Activated CD8-positive, alpha-beta memory T cell treated with anti-CD3 and anti-CD28 coated beads for 36 hours (primary cell): ENCODE measurements around the gene LONP2. TPM values are rescaled to one million over a fixed set of nuclear protein-coding genes. Genes with fewer than 3 reads are reported as not detected.

ENCODE experiments used
- CTCF ChIA-PET: fragments of 350-600 bp; sonication (Branson Sonifier 250); formaldehyde crosslinking; loops from one replicate; lab custom pipeline; 2021; ENCODE audit warnings: antibody characterized with exemption; lab: Charles Lee
- POLR2A ChIA-PET: fragments of 350-600 bp; sonication (Branson Sonifier 250); formaldehyde crosslinking; loops from one replicate; lab custom pipeline; 2021; ENCODE audit warnings: antibody characterized with exemption; lab: Charles Lee
- total RNA-seq, 2 experiments: library from RNA; stranded (reverse); gene quantifications; one replicate each; pipeline ENCODE4 v1.2.3, GENCODE V29; 2021

Gene LONP2, protein sequence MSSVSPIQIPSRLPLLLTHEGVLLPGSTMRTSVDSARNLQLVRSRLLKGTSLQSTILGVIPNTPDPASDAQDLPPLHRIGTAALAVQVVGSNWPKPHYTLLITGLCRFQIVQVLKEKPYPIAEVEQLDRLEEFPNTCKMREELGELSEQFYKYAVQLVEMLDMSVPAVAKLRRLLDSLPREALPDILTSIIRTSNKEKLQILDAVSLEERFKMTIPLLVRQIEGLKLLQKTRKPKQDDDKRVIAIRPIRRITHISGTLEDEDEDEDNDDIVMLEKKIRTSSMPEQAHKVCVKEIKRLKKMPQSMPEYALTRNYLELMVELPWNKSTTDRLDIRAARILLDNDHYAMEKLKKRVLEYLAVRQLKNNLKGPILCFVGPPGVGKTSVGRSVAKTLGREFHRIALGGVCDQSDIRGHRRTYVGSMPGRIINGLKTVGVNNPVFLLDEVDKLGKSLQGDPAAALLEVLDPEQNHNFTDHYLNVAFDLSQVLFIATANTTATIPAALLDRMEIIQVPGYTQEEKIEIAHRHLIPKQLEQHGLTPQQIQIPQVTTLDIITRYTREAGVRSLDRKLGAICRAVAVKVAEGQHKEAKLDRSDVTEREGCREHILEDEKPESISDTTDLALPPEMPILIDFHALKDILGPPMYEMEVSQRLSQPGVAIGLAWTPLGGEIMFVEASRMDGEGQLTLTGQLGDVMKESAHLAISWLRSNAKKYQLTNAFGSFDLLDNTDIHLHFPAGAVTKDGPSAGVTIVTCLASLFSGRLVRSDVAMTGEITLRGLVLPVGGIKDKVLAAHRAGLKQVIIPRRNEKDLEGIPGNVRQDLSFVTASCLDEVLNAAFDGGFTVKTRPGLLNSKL
- 10 to 100 TPM; 46.1 to 50.0 TPM for total RNA-seq

DNA sequence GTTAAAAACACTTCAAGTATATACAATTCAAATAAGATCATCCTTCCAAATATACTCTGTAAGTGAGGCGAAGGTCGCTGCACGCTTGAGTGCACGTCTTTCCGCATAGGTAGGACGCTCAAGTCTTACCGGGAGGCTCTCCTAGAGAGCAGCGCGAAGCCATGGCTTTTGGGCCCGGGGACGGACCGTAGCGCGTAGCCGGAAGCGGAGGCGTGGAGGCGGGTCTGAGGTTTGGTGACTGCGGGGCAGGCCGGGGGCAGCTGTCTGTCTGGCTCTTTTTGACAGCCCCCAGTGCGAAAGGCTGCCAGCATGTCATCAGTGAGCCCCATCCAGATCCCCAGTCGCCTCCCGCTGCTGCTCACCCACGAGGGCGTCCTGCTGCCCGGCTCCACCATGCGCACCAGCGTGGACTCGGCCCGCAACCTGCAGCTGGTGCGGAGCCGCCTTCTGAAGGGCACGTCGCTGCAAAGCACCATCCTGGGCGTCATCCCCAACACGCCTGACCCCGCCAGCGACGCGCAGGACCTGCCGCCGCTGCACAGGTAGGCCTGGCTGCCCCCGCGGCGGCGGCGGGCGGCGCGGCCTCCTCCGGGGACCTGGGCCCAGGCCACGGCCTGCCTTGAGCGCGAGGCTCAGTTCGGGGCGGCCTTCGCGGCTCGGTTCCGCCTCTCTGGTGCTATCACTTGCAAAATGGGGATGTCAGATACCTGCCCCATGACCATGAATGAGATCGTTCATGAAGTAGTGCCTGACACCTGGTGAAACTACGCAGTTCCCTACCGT is at the start of gene LONP2:
TSS of gene LONP2 (plus strand) at position 221 of the 783 bp plus-strand sequence. CDS start at position 310, 89 bp downstream.
- CTCF ChIA-PET, result no interaction called here
- POLR2A ChIA-PET, result interaction anchor here (0.7 kb wide), 1 partner anchor 211 kb away, joined by 3 read pairs; no protein-coding TSS in a partner anchor

DNA sequence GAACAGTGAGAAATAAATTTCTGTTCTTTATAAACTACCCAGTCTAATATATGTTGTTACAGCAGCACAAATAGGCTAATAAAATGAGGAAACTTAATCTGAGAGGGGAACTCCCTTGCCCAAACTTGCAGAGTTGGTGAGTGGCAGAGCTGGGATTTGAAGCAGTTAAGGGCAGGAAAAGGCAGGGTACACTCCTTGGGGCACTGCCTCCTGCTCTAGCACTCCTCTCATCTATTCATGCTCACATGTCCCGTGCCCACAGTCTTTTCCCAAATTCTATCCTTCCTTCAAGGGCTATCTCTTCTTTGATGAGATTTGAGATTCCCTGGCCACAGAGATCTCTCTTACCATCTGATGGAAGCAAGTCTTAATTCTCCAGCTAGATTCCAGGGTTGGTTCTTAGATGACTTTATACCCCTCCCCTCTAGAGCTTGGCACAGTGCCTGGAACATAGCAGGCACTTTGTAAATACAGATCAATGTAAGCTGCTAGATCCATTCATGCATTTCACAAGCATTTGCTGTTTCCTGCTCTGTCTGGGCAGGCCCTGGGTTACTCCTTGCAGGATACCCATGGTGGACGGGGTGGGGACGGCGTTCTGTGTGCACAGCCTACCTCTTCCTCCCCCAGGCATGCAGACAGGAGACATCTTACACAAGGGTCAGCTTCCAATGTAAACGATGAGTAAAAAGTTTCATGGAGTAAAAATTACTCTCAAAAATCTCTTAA is 49.1 kb upstream of the LONP2 start:
- ChIA-PET CTCF (no interaction called here), POLR2A (no interaction called here)

DNA sequence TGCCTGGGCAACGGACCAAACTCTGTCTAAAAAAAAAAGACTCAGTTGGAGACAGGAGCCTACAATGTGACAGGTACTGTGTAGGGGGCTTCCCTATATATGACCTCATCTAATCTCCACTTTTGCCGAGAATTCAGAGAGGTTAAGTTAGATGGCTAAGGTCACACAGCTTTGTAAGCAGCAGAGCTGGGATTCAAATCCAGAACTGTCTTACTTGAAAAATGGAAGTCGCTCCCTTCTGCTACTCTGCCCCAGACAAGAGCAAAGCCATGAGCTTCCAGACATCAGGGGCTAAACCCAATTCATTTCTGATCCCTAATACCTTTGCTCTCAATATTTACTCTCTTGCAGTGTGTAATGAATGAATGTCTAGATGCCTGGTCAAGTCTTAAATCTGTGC is 46.8 kb upstream of the LONP2 start:
- ChIA-PET POLR2A (no interaction called here), CTCF (no interaction called here)

DNA sequence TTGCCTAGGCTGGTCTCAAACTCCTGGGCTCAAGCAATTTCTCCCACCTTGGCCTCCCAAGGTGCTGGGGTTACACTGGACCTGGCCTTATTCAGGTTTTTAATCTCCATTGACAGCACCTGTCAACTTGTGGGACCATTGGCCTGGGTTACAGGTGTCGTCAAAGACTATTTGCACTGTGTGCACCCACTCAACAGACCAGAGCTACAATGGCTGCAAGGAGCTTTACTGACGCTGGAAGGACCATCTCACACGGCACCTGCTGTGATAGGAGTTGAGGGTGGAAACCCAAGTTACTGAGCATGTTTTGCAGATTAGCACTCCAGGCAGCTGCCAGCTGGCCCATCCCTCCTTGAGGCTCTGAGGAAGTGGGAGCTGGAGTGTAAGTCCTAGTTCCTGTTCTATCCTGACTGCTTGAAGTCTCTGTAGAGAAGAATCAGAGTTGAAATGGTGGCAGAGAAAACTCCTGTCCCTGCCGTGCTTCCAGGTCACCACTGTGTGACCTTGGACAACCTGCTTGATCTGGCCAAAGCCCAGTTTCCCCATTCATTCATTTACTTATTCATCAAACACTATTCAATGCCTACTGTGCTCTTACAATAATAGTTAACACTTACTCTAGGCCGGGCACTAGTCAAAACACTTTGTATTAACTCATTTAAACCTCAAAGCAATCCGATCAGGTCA is 42.4 kb upstream of the LONP2 start:
- ChIA-PET POLR2A (no interaction called here), CTCF (interaction anchor here (0.7 kb wide), 1 partner anchor 945 kb away, joined by 3 read pairs; no protein-coding TSS in a partner anchor)

DNA sequence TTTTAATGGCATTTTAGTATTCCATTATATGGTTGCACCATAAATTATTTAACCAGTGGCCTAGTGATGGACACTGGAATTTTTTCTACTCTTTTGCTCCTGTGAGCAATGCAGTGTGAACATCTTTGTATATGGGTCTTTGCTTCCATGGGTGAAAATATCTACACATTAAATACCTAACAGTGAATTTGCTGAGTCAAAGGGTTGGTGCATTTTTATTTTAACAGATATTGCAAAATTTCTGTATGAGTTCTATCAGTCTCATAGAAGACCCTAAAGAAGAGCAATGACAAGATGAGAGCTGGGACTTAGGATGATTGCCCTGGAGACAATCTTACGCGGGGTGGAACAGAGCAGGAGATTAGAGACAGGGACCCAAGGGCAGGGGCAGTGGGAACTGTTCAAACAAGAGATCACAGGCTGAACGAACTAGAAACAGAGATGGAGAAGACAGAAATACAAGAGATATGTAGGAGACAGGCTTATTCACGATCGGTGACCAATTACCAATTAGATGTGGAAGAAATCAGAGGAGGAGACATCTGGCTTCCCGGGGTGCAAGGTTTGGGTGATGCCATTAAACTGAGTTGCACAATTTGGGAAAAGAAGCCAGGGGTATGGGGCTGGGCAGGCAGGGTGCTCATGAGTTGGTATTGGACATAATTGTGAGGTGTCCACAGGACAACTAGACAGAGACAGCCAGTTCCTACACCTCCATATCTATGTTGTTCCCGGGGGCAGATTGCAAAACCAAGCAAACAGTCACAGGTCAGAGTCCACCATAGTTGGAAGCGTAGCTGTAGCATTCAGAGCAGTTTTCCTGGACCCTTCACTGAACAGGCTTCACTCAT is 39.9 kb upstream of the LONP2 start:
- ChIA-PET POLR2A (no interaction called here), CTCF (no interaction called here)

DNA sequence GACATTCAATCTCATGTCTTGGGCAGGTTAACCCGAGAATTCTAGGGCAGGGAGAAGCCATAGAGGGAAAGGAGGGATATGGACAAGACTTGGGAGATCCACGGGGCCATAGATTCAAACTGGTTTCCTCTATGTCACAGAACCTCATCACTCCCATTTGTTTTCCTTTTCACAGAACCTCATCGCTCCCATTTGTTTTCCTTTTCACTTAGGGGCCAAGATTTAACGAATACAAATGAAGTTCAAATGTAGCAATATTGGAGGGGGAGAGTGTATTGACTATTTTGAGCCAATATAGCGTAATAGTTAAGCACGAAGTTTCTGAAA is 39.3 kb upstream of the LONP2 start:
- POLR2A ChIA-PET, result no interaction called here
- CTCF ChIA-PET, result no interaction called here

DNA sequence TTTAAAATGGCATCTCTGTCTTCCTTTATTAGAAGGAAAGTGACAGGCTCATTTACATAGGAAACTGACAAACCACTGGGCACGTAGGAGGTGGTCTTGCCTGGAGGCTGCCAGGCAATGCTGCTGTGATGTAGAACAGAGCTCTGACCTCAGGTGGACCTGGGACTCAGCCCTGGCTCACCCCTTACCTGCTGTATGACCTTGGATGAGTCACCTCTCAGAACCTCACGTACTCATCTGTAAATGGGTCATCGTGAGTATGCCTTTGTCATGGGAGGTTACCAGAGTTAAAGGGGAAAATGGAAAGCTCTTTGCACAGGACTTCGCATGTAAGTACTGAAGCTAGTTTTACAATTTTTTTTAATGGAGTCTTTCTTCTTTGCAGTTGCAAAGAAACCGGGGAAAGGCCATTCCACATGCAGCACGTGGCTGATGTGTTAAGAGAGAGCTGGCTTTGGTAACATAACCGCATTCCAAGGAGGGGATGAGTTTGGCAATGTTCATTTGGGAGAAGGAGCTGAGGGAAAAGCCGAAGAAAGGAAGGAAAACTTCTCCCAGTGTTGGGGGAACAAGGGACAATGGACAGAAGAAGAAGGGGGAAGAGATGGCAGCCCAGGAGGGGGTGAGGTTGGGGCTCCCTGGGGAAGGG is 37.4 kb upstream of the LONP2 start:
- POLR2A ChIA-PET, result interaction anchor here (0.6 kb wide), 1 partner anchor 102 kb away, joined by 5 read pairs; no protein-coding TSS in a partner anchor

DNA sequence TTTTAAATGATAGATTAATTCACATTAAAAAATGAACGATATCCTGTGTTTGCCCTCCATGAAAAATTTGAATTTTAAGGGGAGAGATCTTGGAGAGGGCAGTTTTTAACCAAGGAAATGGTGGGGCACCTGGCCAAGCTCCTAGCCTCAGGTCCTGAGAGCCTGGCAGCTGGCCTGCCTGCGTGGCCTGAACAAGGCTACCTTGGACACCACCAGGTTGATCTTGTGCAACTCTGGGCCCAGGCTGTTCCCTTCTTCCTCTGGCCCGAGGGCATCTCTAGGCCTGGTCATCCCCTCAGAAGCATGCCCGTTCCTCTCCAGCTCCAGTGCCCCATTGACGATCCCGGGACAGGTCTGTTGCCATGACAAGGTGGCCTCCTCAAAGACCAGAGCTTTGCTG is 33.4 kb upstream of the LONP2 start:
- POLR2A ChIA-PET, result no interaction called here
- CTCF ChIA-PET, result no interaction called here

More for the DNA sequence above, 37.4 kb upstream of the LONP2 start:
- CTCF ChIA-PET, result no interaction called here

DNA sequence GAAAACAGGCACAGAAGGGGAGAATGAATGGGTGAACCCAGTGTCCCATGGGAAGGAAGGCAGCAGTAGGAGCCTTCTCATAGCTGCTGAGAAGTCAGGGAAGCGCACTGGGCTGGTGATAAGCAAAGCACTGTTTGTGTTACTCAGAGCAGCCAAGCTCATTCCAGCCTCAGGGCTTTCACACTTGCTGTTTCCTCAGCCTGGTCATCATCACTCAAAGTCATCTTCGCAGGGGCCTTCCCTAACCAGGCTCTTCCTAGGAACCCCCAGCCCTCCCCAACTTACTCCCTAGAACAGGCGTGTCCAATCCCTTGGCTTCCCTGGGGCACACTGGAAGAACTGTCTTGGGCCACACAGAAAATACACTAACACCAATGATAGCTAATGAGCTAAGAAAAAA is 32.1 kb upstream of the LONP2 start:
- POLR2A ChIA-PET, result no interaction called here
- CTCF ChIA-PET, result no interaction called here

DNA sequence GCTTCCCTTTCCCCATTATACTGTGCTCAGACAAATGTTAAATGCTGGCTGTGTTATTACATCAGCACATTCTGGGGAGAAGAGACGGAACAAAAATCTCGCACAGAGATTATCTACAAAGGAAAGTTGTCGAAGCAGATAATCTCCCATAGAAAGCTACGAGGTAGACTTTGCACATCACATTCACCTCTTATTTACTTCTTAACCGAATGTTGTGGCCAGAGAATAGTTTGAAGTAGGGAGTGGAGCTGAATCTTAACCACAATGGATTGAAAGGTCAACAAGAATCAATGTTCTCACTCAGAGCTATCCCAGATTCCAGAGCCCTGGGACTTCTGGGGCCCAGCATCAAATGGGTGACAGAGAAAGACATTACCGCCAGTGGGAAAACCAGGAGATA is 28.4 kb upstream of the LONP2 start:
- POLR2A ChIA-PET, result no interaction called here
- CTCF ChIA-PET, result no interaction called here

DNA sequence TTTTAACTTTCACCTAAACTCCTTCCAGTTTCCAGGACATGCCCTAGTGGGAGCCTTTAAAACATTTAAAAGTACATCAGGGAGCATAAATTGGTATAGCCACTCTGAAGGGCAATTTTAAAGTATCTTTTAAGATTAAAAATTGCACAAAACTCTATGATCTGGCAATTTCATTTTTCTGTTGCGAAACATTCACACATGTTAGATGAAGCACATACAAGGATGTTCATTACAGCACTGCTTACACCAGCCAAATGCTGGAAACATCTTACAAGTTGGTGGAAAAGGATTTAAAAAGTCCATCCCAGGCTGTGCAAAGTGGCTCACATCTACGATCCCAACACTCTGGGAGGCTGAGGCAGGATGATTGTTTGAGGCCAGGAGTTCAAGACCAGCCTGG is 26.4 kb upstream of the LONP2 start:
- POLR2A ChIA-PET, result no interaction called here
- CTCF ChIA-PET, result no interaction called here

DNA sequence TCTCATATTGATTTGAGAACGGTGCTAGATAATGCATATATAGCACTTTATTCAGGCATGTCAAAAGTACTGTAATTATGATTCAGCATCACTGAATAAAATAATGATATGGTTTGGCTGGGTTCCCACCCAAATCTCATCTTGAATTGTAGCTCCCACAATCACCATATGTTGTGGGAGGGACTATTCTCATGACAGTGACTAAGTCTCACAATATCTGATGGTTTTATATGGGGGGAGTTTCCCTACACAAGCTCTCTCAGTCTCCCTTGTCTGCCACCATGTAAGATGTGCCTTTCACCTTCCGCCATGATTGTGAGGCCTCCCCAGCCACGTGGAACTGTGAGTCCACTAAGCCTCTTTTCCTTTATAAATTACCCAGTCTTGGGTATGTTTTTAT is 25.6 kb upstream of the LONP2 start:
- ChIA-PET POLR2A (no interaction called here), CTCF (interaction anchor here (0.7 kb wide), 2 partner anchors 400 to 1252 kb away, joined by 3 to 5 read pairs; no protein-coding TSS in a partner anchor)

DNA sequence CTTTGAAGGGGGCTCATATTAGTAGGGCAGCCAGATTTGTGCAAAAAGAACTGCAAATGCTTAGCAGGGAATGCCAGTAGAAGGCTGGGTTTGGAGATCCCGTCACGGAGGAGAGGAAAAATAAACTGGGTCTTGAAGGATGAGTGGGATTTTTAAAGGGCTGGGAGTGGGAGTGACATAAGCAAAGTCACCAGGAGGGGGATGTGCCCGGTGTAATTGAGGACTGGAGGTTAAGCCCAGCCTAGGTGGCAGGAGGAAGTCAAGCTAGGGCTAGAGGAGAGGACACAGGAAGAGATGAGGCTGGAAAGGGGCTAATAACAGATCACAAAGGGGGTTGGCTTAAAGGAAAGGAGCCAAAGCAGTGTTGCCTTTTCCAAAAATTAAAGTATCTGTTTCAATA is 23.2 kb upstream of the LONP2 start:
- CTCF ChIA-PET, result no interaction called here
- POLR2A ChIA-PET, result no interaction called here

DNA sequence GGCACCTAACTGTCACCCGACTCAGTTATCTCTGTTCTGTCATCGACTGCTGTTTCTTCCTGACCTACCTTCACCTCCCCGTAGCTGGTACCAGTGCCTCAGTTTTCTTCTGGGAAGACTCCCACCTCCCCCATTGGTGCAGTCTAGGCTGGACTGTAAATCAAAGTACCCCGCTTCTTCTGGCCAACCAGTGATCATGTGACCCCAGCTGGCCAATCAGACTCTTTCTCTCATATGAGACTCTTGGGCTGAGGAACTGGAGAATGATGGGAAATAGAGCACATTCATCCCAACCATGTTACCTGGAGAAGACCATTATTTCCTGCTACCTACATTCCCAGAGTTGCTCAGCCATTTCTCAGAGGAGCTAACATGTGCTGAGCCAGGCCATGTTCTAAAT is 20.6 kb upstream of the LONP2 start:
- CTCF ChIA-PET, result no interaction called here

DNA sequence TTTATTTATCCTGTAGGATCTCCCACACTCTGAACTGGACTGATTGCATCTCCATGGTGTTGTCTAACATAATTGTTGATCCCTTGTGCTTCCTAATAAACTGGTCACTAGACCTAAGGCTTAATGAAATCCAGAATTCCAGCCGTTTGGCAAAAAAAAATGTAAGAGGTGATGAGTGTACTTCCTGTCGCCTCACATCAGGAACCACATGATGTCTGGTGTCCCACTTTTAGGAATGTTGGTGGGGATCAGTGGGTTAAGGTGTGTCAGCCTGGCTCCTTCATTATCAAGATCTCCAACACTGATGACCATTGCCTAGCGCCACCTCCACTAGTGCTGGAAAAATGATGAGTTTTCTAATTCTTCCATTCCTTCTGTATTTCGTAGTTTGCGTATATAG is 18.6 kb upstream of the LONP2 start:
- ChIA-PET CTCF (no interaction called here), POLR2A (no interaction called here)

More for the DNA sequence above, 20.6 kb upstream of the LONP2 start:
- POLR2A ChIA-PET, result no interaction called here

DNA sequence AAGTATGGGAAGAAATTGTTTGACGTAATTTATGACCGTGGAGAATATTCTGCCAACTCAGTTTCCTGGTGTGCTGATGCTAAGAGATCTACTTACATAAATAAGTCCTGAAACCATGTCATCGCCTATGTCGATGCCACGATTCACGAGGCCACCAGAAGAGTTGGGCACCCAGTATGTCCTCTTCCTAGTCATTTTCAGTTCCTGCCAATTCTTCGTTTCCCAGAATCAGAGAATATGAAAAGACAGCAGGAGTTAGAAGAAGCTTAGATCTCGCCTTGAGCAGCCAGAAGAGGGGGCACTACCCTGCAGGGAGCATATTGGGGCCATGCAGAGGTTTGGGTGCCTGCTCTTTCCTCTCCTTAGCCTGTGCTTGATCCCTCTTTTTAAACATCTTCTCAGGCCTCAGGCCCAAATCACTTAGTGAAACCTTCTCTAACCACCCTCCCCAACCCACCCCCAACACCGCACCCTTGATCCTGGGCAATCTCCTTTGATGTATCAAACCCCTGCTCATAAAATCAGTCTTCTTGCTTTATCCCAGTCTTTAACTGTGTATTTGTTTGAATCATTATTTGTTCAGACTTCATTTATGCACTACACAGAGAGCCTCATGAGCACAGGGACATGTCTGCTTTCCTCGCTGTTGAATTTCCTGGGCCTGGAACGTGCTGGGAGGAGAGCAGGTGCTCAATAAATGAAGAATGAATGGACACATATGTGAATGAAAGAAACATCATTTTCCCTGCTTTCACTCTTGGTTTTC is 12.2 kb upstream of the LONP2 start:
- POLR2A ChIA-PET, result no interaction called here

More for the DNA sequence above, 12.2 kb upstream of the LONP2 start:
- CTCF ChIA-PET, result interaction anchor here (0.8 kb wide), 1 partner anchor 398 kb away, joined by 3 read pairs; no protein-coding TSS in a partner anchor
